Testis (tissue), 2 donors: Measurements from ENCODE around the gene NPC2.

Experiments used
- CTCF ChIP-seq, 3 experiments: fragments of 450-650 bp in 2 of 3; fragments of 200-600 bp in 1 of 3; sonication (generic) in 1 of 3; IDR thresholded peaks; one replicate each; pipeline ENCODE4 v1.5.1; 2016 to 2019; ENCODE audit warnings: antibody characterized with exemption in 3 of 3, mild to moderate bottlenecking in 2 of 3, moderate library complexity in 1 of 3
- POLR2A ChIP-seq: fragments of 450-650 bp; IDR thresholded peaks from one replicate; pipeline ENCODE4 v1.6.1; 2017; ENCODE audit warnings: antibody characterized with exemption, mild to moderate bottlenecking, moderate library complexity

GRCh38 chr14:74463697-74464096, 29.4 kb downstream of the NPC2 start:
- TF ChIP-seq POLR2A (no peak), CTCF (IDR thresholded peaks at IDR 0.05) (no peak)
